Fibroblast of lung (primary cell): Measurements from ENCODE around the gene KIAA1671. TPM values are rescaled to one million over a fixed set of nuclear protein-coding genes. Genes with fewer than 3 reads are reported as not detected.

ENCODE experiments used
- DNase-seq, 2 donors: peaks; one replicate each; pipeline versions ENCODE4 v3.0.0 to v3.0.0-alpha.2; 2010; ENCODE audit warnings: low read depth in 2 of 2
- H2AFZ ChIP-seq: 2 replicates; pipeline ENCODE4 v1.5.1; 2012; ENCODE audit warnings: low read length, control low read depth, inconsistent platforms
- H3K27ac ChIP-seq: 2 replicates; pipeline ENCODE4 v1.5.1; 2011; ENCODE audit warnings: low read length, control low read depth; ENCODE audit not compliant: insufficient read depth
- H3K27me3 ChIP-seq: 2 replicates; pipeline ENCODE4 v1.5.1; 2011; ENCODE audit warnings: mild to moderate bottlenecking, low read length; ENCODE audit not compliant: control insufficient read depth, insufficient read depth
- H3K36me3 ChIP-seq: 2 replicates; pipeline ENCODE4 v1.5.1; 2011; ENCODE audit warnings: low read length; ENCODE audit not compliant: control insufficient read depth, insufficient read depth
- H3K4me1 ChIP-seq: 2 replicates; pipeline ENCODE4 v1.5.1; 2011; ENCODE audit warnings: low read length; ENCODE audit not compliant: control insufficient read depth, insufficient read depth; ENCODE audit errors: extremely low read depth
- H3K4me2 ChIP-seq: 2 replicates; pipeline ENCODE4 v1.5.1; 2011; ENCODE audit warnings: low read length, control low read depth; ENCODE audit not compliant: insufficient read depth; ENCODE audit errors: extremely low read depth
- H3K4me3 ChIP-seq, 4 experiments: fragments of 200-600 bp in 1 of 4; sonication (generic) in 1 of 4; replicated peaks in 1 of 4; 2 replicates each; pipeline ENCODE4 v1.5.1; 2011 to 2016; ENCODE audit warnings: low read length in 4 of 4, low read depth in 3 of 4, mild to moderate bottlenecking in 3 of 4, control low read depth in 2 of 4, inconsistent platforms in 1 of 4, mixed read lengths in 1 of 4; ENCODE audit not compliant: insufficient read depth in 1 of 4; ENCODE audit errors: control extremely low read depth in 1 of 4
- H3K79me2 ChIP-seq: 2 replicates; pipeline ENCODE4 v1.5.1; 2012; ENCODE audit warnings: mild to moderate bottlenecking, low read length, inconsistent platforms; ENCODE audit not compliant: control insufficient read depth, insufficient read depth
- H3K9ac ChIP-seq: 2 replicates; pipeline ENCODE4 v1.5.1; 2011; ENCODE audit warnings: mild to moderate bottlenecking, low read length, control low read depth; ENCODE audit not compliant: insufficient read depth
- H3K9me3 ChIP-seq: 2 replicates; pipeline ENCODE4 v1.5.1; 2012; ENCODE audit warnings: low read depth, low read length; ENCODE audit not compliant: control insufficient read depth, insufficient read depth
- H4K20me1 ChIP-seq: 2 replicates; pipeline ENCODE4 v1.5.1; 2011; ENCODE audit warnings: low read length; ENCODE audit not compliant: control insufficient read depth, insufficient read depth; ENCODE audit errors: extremely low read depth
- CTCF ChIP-seq, 2 donors: IDR thresholded peaks in 1 of 2; conservative IDR thresholded peaks in 1 of 2; 1 replicate in 1 of 2; 2 replicates in 1 of 2; pipeline ENCODE4 v1.5.1; 2011 to 2012; ENCODE audit warnings: low read length in 2 of 2, control low read depth in 1 of 2, inconsistent platforms in 1 of 2, low read depth in 1 of 2, mild to moderate bottlenecking in 1 of 2
- EZH2 ChIP-seq: IDR thresholded peaks from 2 replicates; pipeline ENCODE4 v1.5.1; 2012; ENCODE audit warnings: low read length, control low read depth, mild to moderate bottlenecking; ENCODE audit errors: missing control alignments
- polyA plus RNA-seq, 2 donors: library from polyadenylated mRNA; depleted of rRNA in 1 of 2; stranded (reverse) in 1 of 2; unstranded in 1 of 2; fragments of >200 nt; gene quantifications; 2 replicates each; pipeline ENCODE4 v1.2.1, GENCODE V29; 2011 to 2012; ENCODE audit warnings: missing spikeins in 1 of 2
- total RNA-seq: library from RNA; depleted of rRNA; stranded (reverse); fragments of >200 nt; gene quantifications from 2 replicates; pipeline ENCODE4 v1.2.1, GENCODE V29; 2014

Gene KIAA1671
- total and polyA plus RNA-seq, 2 donors (not counting 1 experiment from before 2014, with no cell fraction given) = 0.34 to 1.3 TPM

GRCh38 chr22:25045159-25045558 is 92.6 kb downstream of the KIAA1671 start:
- H3K79me2 ChIP-seq = no peaks in the 10 kb centered on the region
- no peaks in the 10 kb centered on the region for H4K20me1 ChIP-seq
- no peaks in the 10 kb centered on the region for H3K27me3 ChIP-seq
- H3K9me3 ChIP-seq = no peaks in the 10 kb centered on the region
- H3K9ac ChIP-seq = no peak overlapping the region
- no peak for DNase-seq
- no peaks in the 10 kb centered on the region for H3K36me3 ChIP-seq
- H3K4me1 ChIP-seq = no peaks in the 10 kb centered on the region
- H3K4me2 ChIP-seq = no peak overlapping the region
- H3K27ac ChIP-seq = no peak overlapping the region
- no peak overlapping the region for H2AFZ ChIP-seq
- no peak overlapping the region for H3K4me3 ChIP-seq
- TF ChIP-seq EZH2 = no peak
- no peak for TF ChIP-seq CTCF (conservative IDR thresholded peaks at IDR 0.05 in 1 of 2, IDR thresholded peaks at IDR 0.05 in 1 of 2; ENCODE audit: low read depth in 1 of 2, low read length in 2 of 2)

- Histone ChIP-seq H3K4me1 (no peaks in the 10 kb centered on the region), H3K4me3 (no peak overlapping the region), H4K20me1 (no peaks in the 10 kb centered on the region), H3K79me2 (no peaks in the 10 kb centered on the region), H3K36me3 (no peaks in the 10 kb centered on the region), H3K9ac (no peak overlapping the region), H3K27ac (no peak overlapping the region), H3K4me2 (no peak overlapping the region), H3K27me3 (no peaks in the 10 kb centered on the region), H3K9me3 (no peaks in the 10 kb centered on the region), H2AFZ (no peak overlapping the region)
- TF ChIP-seq CTCF (conservative IDR thresholded peaks at IDR 0.05 in 1 of 2, IDR thresholded peaks at IDR 0.05 in 1 of 2; ENCODE audit: low read depth in 1 of 2, low read length in 2 of 2) = no peak
- TF ChIP-seq EZH2 = no peak
- no peak for DNase-seq
Observed at GRCh38 chr22:25048071-25048470, 95.6 kb downstream of the KIAA1671 start.

- Histone ChIP-seq H3K79me2 (no peaks in the 10 kb centered on the region), H3K4me3 (no peak overlapping the region), H3K9me3 (no peaks in the 10 kb centered on the region), H4K20me1 (no peaks in the 10 kb centered on the region), H3K9ac (no peak overlapping the region), H3K4me2 (no peak overlapping the region), H2AFZ (no peak overlapping the region), H3K27me3 (no peaks in the 10 kb centered on the region), H3K36me3 (no peaks in the 10 kb centered on the region), H3K4me1 (no peaks in the 10 kb centered on the region), H3K27ac (no peak overlapping the region)
- peak; percentile 36 to 61 for DNase-seq
- TF ChIP-seq CTCF (conservative IDR thresholded peaks at IDR 0.05 in 1 of 2, IDR thresholded peaks at IDR 0.05 in 1 of 2; ENCODE audit: low read depth in 1 of 2, low read length in 2 of 2) = peak; percentile 74 to 88
- TF ChIP-seq EZH2 = no peak
Observed at GRCh38 chr22:25048659-25049647, 96.4 kb downstream of the KIAA1671 start.
